WERI-Rb-1 (cell line): ENCODE data around the gene OR1B1.

Source experiments
- DNase-seq: peaks from one replicate; pipeline ENCODE4 v3.0.0-alpha.2; 2020
- H3K27ac ChIP-seq: fragments of 250-450 bp; sonication (Bioruptor Pico); 2 replicates; pipeline ENCODE4 v1.5.1; 2020; ENCODE audit warnings: mild to moderate bottlenecking, moderate library complexity
- H3K27me3 ChIP-seq: fragments of 250-450 bp; sonication (Bioruptor Pico); 2 replicates; pipeline ENCODE4 v1.5.1; 2021; ENCODE audit warnings: mild to moderate bottlenecking, low read depth, moderate library complexity; ENCODE audit not compliant: insufficient read depth, severe bottlenecking
- H3K36me3 ChIP-seq: fragments of 250-450 bp; sonication (Bioruptor Pico); 2 replicates; pipeline ENCODE4 v1.5.1; 2020; ENCODE audit warnings: mild to moderate bottlenecking, moderate library complexity
- H3K4me3 ChIP-seq: 2 replicates; pipeline ENCODE4 v1.5.1; 2011; ENCODE audit warnings: low read depth, mild to moderate bottlenecking, control low read depth, low read length
- H3K9me3 ChIP-seq: fragments of 250-450 bp; sonication (Bioruptor Pico); 2 replicates; pipeline ENCODE4 v1.5.1; 2021; ENCODE audit warnings: mild to moderate bottlenecking, moderate library complexity; ENCODE audit not compliant: severe bottlenecking
- TF ChIP-seq, protein P1 (sequence below): IDR thresholded peaks from 2 replicates; pipeline ENCODE4 v1.5.1; 2011; ENCODE audit warnings: low read depth, mild to moderate bottlenecking, control low read depth, inconsistent platforms, low read length

Gene OR1B1

DNA sequence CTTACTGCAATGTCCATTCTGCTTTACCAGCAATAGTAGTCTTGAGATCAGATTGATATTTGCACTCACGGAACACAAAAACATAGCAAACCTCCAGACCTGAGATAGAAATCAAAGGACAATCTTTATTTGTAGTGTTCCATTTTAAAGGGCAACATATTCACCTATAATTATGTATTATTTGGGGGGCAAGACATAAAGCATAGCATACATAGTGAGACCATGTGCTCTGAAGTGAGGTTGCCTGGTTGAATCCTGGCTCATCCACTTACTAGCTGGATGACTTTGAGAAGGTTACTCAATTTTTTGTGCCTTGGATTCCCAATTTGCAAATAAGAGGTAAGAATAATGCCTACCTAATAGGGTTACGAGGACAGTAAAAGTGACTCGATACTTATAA, at the start of gene OR1B1:
Gene OR1B1 (minus strand): TSS at position 101 of the 400 bp plus-strand sequence.
- no peak within 1 kb of the TSS for H3K4me3 ChIP-seq
- H3K9me3 ChIP-seq = no peaks in the 10 kb centered on the region
- no peak for DNase-seq
- H3K27ac ChIP-seq = no peak within 1 kb of the TSS
- TF ChIP-seq, protein P1, sequence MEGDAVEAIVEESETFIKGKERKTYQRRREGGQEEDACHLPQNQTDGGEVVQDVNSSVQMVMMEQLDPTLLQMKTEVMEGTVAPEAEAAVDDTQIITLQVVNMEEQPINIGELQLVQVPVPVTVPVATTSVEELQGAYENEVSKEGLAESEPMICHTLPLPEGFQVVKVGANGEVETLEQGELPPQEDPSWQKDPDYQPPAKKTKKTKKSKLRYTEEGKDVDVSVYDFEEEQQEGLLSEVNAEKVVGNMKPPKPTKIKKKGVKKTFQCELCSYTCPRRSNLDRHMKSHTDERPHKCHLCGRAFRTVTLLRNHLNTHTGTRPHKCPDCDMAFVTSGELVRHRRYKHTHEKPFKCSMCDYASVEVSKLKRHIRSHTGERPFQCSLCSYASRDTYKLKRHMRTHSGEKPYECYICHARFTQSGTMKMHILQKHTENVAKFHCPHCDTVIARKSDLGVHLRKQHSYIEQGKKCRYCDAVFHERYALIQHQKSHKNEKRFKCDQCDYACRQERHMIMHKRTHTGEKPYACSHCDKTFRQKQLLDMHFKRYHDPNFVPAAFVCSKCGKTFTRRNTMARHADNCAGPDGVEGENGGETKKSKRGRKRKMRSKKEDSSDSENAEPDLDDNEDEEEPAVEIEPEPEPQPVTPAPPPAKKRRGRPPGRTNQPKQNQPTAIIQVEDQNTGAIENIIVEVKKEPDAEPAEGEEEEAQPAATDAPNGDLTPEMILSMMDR = no peak
- H3K36me3 ChIP-seq = no peaks in the 10 kb centered on the region
- H3K27me3 ChIP-seq = peaks cover 10% of the 10 kb centered on the region

DNA sequence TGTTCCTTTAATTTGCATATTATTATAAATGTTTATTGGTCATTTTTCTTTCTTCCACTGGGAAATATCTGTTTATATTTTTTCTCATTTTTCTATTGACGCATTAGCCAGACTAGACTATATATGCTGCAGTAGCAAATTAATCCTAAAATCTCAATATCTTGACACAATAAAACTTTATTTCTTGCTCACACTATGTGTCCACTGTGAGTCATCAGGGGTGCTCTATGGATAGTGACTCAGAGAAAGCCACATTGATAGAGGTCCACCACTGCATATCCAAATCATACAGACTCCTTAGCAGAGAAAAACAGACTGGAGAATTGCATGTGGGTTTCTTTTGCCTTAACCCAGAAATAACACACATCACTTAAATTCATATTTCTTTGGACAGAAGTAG, 38.3 kb upstream of the OR1B1 start:
- no peak overlapping the region for H3K4me3 ChIP-seq
- no peak overlapping the region for H3K27ac ChIP-seq
- H3K27me3 ChIP-seq = no peaks in the 10 kb centered on the region
- H3K36me3 ChIP-seq = no peaks in the 10 kb centered on the region
- DNase-seq = no peak
- no peaks in the 10 kb centered on the region for H3K9me3 ChIP-seq
- TF ChIP-seq, protein P1 = no peak

DNA sequence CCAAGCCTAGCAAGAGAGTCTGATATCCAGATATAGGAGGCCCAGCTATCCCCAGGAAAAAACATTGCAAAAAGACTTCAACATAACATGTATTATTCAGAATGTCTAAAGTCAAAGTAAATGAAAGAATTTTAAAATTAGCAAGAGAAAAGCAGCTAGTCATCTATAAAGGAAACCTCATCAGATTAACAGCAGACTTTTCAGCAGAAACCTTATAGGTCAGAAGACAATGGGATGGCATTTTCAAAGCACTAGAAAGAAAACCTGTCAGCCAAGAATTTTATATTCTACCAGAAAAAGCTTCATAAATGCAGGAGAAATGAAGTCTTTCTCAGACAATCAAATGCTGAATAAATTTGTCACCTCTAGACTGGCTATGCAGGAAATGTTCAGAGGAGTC, 27.4 kb upstream of the OR1B1 start:
- no peak overlapping the region for H3K4me3 ChIP-seq
- DNase-seq = no peak
- peaks cover 9% of the 10 kb centered on the region for H3K9me3 ChIP-seq
- TF ChIP-seq, protein P1 = no peak
- no peaks in the 10 kb centered on the region for H3K36me3 ChIP-seq
- no peak overlapping the region for H3K27ac ChIP-seq
- peaks cover 9% of the 10 kb centered on the region for H3K27me3 ChIP-seq

DNA sequence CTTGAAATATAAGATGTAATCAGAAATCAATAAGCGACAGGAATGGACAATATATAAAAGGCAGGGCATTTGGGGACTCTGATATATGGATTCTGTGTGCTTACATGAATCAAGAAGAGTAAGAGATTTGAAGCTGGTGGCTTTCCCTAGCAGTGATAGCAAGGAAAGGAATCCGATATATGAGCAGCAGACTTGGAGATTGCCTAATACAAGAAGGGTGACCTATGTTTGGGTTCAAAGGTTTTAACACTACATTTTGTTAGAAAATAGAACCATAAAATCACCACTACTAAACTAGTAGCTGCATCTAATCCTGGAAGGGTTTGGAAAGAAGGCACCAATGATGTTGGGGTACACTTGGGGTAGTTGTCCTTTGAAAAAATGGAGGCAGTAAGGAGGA, 15.1 kb upstream of the OR1B1 start:
- Histone ChIP-seq H3K27ac (no peak overlapping the region), H3K9me3 (peaks cover 12% of the 10 kb centered on the region), H3K36me3 (no peaks in the 10 kb centered on the region), H3K27me3 (peaks cover 26% of the 10 kb centered on the region), H3K4me3 (no peak overlapping the region)
- TF ChIP-seq, protein P1 = no peak
- no peak for DNase-seq

DNA sequence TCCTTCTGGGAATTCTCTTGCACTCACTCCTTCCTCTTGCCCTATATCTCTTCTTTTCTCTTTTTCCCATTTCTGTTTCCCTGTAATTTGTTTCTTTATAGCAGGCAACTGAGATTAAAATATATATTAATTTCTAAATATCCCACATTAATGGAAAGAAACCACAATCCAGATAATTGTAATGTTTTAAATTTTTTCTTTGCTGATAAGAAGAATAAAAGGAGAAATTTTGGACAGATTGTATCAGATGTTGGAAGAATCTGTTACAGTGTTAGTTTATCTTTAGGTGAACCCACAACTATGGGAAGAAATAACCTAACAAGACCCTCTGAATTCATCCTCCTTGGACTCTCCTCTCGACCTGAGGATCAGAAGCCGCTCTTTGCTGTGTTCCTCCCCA, 4.0 kb upstream of the OR1B1 start, which contains the start of gene OR1L1:
Gene OR1L1 (plus strand): TSS at position 301 of the 400 bp plus-strand sequence. CDS start 0 bp downstream, at position 301.
- Histone ChIP-seq H3K27me3 (peaks cover 23% of the 10 kb centered on the region), H3K4me3 (no peak within 1 kb of the TSS), H3K36me3 (no peaks in the 10 kb centered on the region), H3K27ac (no peak within 1 kb of the TSS), H3K9me3 (no peaks in the 10 kb centered on the region)
- no peak for DNase-seq
- TF ChIP-seq, protein P1 = no peak

DNA sequence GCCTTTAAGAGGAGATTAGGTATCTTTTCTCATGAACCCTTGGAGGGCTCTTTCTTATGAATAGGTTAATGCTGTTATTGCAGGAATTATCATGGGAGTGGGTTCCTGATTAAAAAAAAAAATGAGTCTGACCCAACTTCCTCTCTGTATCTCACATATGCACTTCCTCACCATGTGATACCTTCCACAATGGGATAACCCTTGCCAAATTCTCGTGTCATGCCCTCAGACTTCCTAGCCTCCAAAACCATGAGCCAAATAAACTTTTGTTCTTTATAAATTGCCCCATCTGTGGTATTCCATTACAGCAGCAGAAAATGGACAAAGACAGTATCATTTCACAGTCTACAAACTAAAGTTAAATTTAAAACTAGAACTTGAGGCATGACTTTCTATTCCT, 1.0 kb downstream of the OR1B1 start:
- no peak overlapping the region for H3K27ac ChIP-seq
- no peak overlapping the region for H3K4me3 ChIP-seq
- H3K9me3 ChIP-seq = no peaks in the 10 kb centered on the region
- TF ChIP-seq, protein P1 = no peak
- H3K27me3 ChIP-seq = no peaks in the 10 kb centered on the region
- H3K36me3 ChIP-seq = no peaks in the 10 kb centered on the region
- no peak for DNase-seq
